DND-41 (cell line): ENCODE data around the gene PXDC1.
"Not testable (repeated sequence)": the region's sequence is repeated elsewhere in the genome, so short reads cannot be mapped to it uniquely, and the experiment has no call there.

ENCODE experiments used
- ATAC-seq: fragments of 200-7000 bp; cut with Tn5 transposase; 3 replicates; pipeline ENCODE4 v1.9.1; 2021; ENCODE audit warnings: low read depth; ENCODE audit not compliant: insufficient read depth
- DNase-seq: peaks from one replicate; pipeline ENCODE4 v3.0.0-alpha.2; 2020
- H2AFZ ChIP-seq: 2 replicates; pipeline ENCODE4 v1.6.0; 2012; ENCODE audit warnings: low read depth, low read length
- H3K27ac ChIP-seq: 2 replicates; pipeline ENCODE4 v1.5.1; 2012; ENCODE audit warnings: low read length, inconsistent platforms
- H3K27me3 ChIP-seq: fragments of 200-600 bp; sonication (generic); 2 replicates; pipeline ENCODE4 v1.6.0; 2012; ENCODE audit warnings: low read length, mild to moderate bottlenecking, inconsistent platforms; ENCODE audit not compliant: insufficient read depth, poor library complexity
- H3K36me3 ChIP-seq: 2 replicates; pipeline ENCODE4 v1.5.1; 2012; ENCODE audit warnings: low read length, inconsistent platforms; ENCODE audit not compliant: insufficient read depth
- H3K4me1 ChIP-seq: 2 replicates; pipeline ENCODE4 v1.5.1; 2012; ENCODE audit warnings: mild to moderate bottlenecking, low read length; ENCODE audit not compliant: insufficient read depth
- H3K4me2 ChIP-seq: 2 replicates; pipeline ENCODE4 v1.6.0; 2012; ENCODE audit warnings: mild to moderate bottlenecking, moderate library complexity, low read length, inconsistent platforms; ENCODE audit not compliant: insufficient read depth
- H3K4me3 ChIP-seq, 2 experiments: fragments of 200-600 bp in 1 of 2; shearing (Covaris generic) in 1 of 2; 2 replicates each; pipeline ENCODE4 v1.5.1; 2012 to 2016; ENCODE audit warnings: inconsistent platforms in 2 of 2, low read length in 2 of 2, mild to moderate bottlenecking in 2 of 2, low read depth in 1 of 2, moderate library complexity in 1 of 2
- H3K79me2 ChIP-seq: 2 replicates; pipeline ENCODE4 v1.6.0; 2012; ENCODE audit warnings: low read length, inconsistent platforms; ENCODE audit not compliant: insufficient read depth
- H3K9ac ChIP-seq: 2 replicates; pipeline ENCODE4 v1.6.0; 2012; ENCODE audit warnings: low read depth, mild to moderate bottlenecking, inconsistent platforms, low read length, moderate library complexity
- H3K9me3 ChIP-seq: 2 replicates; pipeline ENCODE4 v1.5.1; 2012; ENCODE audit warnings: low read length, moderate library complexity, mild to moderate bottlenecking, inconsistent platforms; ENCODE audit not compliant: insufficient read depth, severe bottlenecking
- H4K20me1 ChIP-seq: 2 replicates; pipeline ENCODE4 v1.6.0; 2012; ENCODE audit warnings: low read length; ENCODE audit not compliant: insufficient read depth
- EZH2 ChIP-seq: IDR thresholded peaks from 3 replicates; pipeline ENCODE4 v1.6.1; 2012; ENCODE audit warnings: borderline replicate concordance, low read depth, mild to moderate bottlenecking, moderate library complexity, low read length, inconsistent platforms; ENCODE audit not compliant: severe bottlenecking
- TF ChIP-seq, protein P1 (sequence below): IDR thresholded peaks from 2 replicates; pipeline ENCODE4 v1.5.1; 2012; ENCODE audit warnings: borderline replicate concordance, low read length, moderate library complexity, mild to moderate bottlenecking; ENCODE audit not compliant: poor library complexity, severe bottlenecking; ENCODE audit errors: extremely low read depth

Gene PXDC1

GRCh38 chr6:3773678-3774298 lies 22.3 kb upstream of the PXDC1 start:
- no peak overlapping the region for H3K4me2 ChIP-seq
- TF ChIP-seq EZH2: no peak

GRCh38 chr6:3772127-3772999 lies 20.9 kb upstream of the PXDC1 start:
- not testable (repeated sequence) for H3K4me3 ChIP-seq, H4K20me1 ChIP-seq, H2AFZ ChIP-seq, H3K9ac ChIP-seq, H3K36me3 ChIP-seq, H3K27me3 ChIP-seq, DNase-seq, H3K27ac ChIP-seq, ATAC-seq, H3K4me2 ChIP-seq, H3K4me1 ChIP-seq, H3K79me2 ChIP-seq, H3K9me3 ChIP-seq

More at GRCh38 chr6:3773678-3774298, 22.3 kb upstream of the PXDC1 start:
- Histone ChIP-seq H4K20me1 (no peaks in the 10 kb centered on the region), H3K4me1 (no peaks in the 10 kb centered on the region), H3K4me3 (no peak overlapping the region), H3K9me3 (no peaks in the 10 kb centered on the region), H3K9ac (no peak overlapping the region), H3K27ac (no peak overlapping the region), H3K79me2 (no peaks in the 10 kb centered on the region), H3K36me3 (no peaks in the 10 kb centered on the region), H2AFZ (no peak overlapping the region), H3K27me3 (no peaks in the 10 kb centered on the region)
- DNase-seq (no peak), ATAC-seq (no peak)

DNA sequence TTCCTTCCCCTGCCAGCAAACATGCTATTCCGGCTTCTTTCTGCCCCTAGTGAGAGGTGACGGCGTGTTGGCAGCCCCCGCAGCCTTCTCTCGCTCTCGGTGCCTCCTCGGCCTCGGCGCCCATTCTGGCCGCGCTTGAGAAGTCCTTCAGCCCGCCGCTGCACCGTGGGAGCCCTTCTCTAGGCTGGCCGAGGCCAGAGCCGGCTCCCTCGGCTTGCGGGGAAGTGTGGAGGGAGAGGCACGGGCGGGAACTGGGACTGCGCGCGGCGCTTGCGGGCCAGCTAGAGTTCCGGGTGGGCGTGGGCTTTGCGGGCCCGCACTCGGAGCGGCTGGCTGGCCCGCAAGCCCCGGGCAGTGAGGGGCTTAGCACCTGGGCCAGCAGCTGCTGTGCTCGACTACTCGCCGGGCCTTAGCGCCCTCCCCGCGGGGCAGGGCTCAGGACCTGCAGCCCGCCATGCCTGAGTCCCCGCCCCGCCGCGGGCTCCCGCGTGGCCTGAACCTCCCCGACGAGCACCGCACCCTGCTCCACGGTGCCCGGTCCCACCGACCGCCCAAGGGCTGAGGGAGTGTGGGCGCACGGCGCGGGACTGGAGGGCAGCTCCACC lies 20.0 kb upstream of the PXDC1 start:
- Histone ChIP-seq H3K9ac (no peak overlapping the region), H3K27ac (no peak overlapping the region), H3K79me2 (no peaks in the 10 kb centered on the region), H3K4me2 (no peak overlapping the region), H3K36me3 (no peaks in the 10 kb centered on the region), H3K4me1 (no peaks in the 10 kb centered on the region), H4K20me1 (no peaks in the 10 kb centered on the region), H3K27me3 (peaks cover 3% of the 10 kb centered on the region), H2AFZ (no peak overlapping the region), H3K4me3 (no peak overlapping the region), H3K9me3 (no peaks in the 10 kb centered on the region)
- no peak for TF ChIP-seq EZH2
- TF ChIP-seq, protein P1, sequence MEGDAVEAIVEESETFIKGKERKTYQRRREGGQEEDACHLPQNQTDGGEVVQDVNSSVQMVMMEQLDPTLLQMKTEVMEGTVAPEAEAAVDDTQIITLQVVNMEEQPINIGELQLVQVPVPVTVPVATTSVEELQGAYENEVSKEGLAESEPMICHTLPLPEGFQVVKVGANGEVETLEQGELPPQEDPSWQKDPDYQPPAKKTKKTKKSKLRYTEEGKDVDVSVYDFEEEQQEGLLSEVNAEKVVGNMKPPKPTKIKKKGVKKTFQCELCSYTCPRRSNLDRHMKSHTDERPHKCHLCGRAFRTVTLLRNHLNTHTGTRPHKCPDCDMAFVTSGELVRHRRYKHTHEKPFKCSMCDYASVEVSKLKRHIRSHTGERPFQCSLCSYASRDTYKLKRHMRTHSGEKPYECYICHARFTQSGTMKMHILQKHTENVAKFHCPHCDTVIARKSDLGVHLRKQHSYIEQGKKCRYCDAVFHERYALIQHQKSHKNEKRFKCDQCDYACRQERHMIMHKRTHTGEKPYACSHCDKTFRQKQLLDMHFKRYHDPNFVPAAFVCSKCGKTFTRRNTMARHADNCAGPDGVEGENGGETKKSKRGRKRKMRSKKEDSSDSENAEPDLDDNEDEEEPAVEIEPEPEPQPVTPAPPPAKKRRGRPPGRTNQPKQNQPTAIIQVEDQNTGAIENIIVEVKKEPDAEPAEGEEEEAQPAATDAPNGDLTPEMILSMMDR: no peak
- ATAC-seq: no peak
- no peak for DNase-seq

DNA sequence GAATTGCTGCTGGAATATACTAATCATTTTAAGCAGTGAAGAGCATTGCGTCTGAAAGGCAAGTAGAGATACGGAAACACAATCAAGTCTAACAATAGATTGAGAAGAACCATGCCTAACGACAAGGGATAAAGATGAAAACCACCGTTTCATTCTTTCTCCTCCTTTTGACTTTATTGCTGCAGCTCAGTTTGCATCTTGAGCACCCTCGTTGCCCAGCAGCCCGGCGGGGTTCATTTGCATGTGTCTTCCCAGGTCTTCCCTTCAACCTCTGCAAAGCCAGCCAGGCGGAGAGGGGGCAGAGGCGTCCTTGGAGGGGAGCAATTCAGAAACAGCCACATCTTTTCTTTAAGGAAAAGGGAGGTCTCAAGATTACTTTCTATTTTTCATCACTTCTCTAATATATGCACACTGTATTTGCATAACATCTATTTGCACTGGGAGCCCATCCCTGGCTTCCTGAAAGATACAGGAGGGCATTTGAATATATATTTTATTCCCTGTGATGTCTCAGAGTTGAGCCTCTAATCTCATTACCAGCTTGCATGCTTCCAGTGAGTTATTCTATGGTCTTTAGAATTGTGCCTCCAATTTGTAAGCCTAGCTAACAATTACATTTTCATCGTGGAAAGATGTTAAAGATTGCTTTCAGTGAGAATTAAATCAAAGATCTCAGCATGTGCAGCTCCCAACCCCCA lies 18.7 kb upstream of the PXDC1 start:
- H3K36me3 ChIP-seq: no peaks in the 10 kb centered on the region
- H2AFZ ChIP-seq: no peak overlapping the region
- no peak overlapping the region for H3K4me3 ChIP-seq
- H3K9ac ChIP-seq: no peak overlapping the region
- no peak for ATAC-seq
- no peak overlapping the region for H3K27ac ChIP-seq
- H3K9me3 ChIP-seq: no peaks in the 10 kb centered on the region
- no peaks in the 10 kb centered on the region for H3K79me2 ChIP-seq
- no peak for TF ChIP-seq EZH2
- TF ChIP-seq, protein P1: no peak
- peaks cover 10% of the 10 kb centered on the region for H3K27me3 ChIP-seq
- H3K4me1 ChIP-seq: no peaks in the 10 kb centered on the region
- H4K20me1 ChIP-seq: no peaks in the 10 kb centered on the region
- DNase-seq: no peak
- H3K4me2 ChIP-seq: no peak overlapping the region
